GM19351 (cell line): ENCODE data around the gene RPP30.
A peak's percentile ranks its signal among the peaks of the same experiment; 100 is the strongest.

Experiments used
- ATAC-seq: cut with Tn5 transposase; IDR thresholded peaks from one replicate; pipeline ENCODE4 v1.9.1; 2021; ENCODE audit warnings: mild to moderate bottlenecking, moderate library complexity; ENCODE audit not compliant: unreplicated experiment

RPP30 gene

DNA sequence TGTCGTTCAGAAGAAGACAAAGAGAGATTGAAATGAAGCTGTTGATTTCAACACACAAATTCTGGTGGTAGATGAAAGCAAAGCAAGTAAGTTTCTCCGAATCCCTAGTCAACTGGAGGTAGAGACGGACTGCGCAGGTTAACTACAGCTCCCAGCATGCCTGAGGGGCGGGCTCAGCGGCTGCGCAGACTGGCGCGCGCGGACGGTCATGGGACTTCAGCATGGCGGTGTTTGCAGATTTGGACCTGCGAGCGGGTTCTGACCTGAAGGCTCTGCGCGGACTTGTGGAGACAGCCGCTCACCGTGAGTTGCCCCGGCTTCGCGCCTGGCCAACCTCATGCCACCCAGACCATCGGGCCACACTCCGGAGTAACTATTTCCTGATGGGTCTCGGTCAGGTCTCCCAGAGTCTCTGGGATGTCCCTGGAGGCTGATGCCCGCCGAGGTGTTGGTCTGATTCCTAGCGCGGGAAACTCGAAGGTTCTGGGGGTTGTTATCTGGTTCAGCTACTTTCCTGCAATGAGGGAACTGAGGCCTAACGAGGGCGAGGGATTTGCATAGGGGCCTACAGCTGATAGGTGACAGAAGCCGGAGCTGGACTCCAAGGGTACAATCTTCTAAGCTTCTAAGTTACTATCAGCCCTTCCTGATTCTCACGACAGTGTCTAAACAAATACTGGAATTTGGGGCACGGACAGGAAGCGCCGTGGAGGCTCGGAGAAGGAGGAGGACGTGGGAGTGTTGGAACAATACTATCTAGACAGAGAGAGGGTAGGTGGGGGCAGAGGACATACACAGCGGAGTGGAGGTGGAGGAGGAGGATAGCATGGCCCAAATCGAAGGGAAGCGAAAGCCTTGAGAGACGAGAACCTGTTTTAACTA is at the start of gene RPP30:
Gene RPP30 (plus strand): TSS at position 209 of the 882 bp plus-strand sequence. CDS start 13 bp downstream, at position 222.
- ATAC-seq = peak; percentile 98

DNA sequence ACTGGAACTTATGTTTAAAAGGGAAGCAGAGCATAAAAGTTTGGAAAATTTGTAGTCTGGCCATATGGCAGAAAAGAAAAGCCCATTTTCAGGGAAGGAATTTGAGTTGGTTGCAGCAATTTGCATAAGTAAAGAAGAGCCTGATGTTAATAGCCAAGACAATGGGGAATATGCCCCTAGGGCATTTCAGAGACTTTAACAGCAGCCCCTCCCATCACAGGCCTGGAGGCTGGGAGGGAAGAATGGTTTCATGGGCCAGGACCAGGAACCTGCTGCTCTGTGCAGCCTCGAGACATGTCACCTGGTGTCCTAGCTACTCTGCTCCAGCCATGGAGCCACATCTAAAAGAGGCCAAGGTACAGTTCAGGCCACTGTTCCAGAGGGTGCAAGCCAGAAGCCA is 49.3 kb upstream of the RPP30 start:
- ATAC-seq = no peak

DNA sequence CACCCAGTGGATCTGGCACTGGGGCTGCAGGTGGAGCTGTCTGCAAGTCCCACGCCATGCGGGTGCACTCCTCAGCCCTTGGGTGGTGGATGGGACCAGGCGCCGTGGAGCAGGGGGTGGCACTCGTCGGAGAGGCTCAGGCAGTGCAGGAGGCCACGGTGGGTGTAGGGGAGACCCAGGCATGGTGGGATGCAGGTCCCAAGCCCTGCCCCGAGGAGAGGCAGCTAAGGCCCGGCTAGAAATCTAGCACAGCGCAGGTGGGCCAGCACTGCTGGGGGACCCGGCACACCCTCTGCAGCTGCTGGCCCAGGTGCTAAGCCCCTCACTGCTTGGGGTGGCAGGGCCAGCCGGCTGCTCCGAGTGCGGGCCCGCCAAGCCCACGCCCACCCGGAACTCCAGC is 39.7 kb upstream of the RPP30 start:
- ATAC-seq = no peak

DNA sequence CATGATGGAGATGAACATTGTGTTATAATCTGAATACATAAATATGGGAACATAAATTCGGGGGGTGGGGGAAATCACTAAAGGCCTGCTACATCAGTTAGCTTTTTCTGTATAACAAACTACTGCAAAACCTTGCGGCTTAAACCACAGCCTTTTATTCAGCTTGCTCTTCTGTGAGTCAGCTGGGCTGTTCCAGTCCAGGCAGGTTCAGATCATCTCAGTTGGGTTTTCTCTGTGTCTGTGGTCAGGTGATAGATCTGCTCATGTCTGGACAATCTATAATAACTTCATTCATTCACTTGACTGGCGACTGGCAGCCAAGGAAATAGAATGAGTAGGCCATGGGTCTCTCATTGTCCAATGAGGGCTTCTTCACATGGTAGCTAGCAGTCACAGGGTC is 37.4 kb upstream of the RPP30 start:
- no peak for ATAC-seq

DNA sequence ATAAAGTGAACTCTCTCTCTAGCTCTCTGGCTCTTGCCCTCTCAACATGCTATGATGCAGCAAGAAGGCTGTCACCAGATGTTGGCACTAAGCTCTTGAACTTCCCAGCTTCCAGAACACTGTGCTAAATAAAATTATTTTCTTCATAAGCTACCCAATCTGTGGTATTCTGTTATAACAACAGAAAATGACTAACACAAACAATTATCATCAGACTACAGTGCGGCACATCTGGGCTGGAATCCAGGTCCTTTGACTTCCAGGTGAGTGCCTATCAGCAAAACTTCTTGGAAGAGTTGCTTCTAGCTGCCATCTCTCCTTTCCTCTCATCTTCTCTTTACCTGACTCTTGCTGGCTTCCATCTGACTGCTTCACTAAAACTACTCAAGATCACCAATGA is 34.3 kb upstream of the RPP30 start:
- ATAC-seq = no peak

DNA sequence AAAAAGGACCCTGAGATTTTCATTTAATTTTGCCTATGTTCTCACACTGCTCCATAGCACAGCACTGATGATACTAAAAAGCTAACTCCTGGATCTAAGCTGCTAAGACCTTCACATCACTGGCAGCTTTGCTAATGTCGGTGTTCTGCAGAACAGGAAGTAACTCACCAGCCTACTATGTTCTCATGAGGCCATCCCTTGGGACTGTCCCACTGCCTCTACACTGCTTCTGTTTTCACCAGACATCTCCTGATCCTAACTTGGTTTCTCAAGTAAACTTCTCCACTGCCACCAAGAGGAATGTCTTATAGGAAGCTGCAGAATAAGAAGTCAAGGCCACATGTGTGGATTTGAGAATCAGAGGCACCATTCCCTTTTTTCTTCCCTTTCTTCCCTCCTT is 29.0 kb upstream of the RPP30 start:
- no peak for ATAC-seq

DNA sequence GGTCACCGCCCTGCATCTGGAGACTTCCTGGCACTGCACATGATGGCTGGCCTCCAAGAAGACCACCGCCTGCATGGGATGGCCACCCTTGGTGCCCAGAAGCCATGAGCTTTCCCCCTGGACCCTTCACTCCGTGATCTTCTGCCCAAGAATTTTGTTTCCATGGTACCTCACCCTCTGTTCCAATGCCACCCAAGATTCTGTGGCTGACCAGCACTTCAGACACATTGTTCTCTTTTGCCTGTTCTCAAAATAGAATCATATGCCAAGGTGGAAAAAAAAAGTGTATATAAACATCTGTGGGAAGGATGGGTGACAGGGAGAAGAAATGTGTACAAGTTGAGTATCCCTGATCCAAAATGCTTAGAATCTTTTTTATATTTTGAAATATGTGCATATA is 26.0 kb upstream of the RPP30 start:
- no peak for ATAC-seq

DNA sequence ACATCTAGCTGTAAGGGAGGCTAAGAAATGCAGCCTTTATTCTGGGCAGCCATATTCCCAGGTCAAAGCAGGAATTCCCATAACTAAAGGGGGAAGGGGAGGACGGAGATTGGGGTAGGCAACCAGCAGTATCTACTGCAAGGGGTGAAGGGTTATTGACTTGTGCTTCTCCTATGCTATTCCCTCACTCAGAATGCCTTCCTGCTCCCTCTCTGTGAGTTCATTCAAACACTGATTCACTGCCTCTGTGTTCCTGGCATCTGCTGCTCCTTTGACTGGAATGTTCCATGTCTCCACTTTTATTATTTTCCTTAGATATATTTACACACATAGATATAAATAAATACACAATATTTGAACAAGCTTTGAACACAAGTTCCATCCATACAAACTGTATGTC is 25.0 kb upstream of the RPP30 start:
- ATAC-seq = no peak

DNA sequence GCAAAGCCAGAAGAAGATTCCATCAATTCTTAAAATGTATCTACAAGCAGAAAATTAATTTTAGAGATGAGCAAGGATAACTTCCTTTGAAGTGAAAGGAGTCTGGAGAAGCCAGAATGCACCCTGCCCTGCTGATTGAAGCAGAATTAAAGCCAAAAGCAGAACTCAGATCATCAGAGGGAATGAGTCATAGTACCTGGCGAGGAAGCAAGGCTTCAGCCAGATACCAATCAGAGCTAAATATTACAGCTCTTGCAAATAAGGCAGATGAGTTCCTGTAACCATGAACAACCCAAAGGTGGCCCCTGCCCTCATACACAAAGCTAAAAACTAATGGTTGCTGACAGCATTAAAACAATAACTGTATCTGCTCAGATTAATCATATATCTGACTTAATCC is 24.3 kb upstream of the RPP30 start:
- ATAC-seq = no peak

DNA sequence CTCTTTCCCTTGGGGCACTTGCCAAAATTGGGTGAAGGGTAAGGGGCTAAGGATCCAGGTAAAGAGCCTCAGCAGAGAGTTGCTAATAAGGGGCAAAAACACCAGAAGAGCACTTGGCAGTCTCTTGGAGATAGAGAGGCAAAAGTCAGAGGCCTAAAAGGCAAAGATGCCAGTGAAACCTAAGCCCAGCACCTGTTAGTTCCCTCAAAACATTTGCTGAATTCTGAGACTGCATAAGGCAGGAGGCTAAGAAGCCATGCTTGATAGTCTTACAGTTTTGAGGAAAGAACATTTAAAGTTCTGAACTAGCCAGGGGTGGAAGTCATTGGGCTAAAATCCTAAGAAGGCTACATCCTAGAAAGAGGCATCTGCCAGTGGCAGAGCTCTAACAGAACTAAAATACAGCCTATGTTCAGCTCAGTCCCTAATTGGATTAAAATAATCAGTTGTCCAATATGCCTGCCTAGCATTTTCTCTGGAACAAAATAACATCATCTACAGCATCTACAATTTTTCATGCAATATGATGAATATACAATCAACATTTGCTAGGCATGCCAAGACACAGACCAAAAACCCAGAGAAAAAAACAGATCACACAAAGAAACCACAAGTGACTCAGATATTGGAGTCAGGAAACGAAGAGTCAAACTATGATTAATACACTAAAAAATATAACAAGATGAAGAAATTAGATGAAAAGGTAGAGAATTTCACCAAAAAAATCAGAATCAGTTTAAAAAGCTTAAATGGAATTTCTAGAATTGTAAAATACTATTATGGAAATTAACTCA is 21.6 kb upstream of the RPP30 start:
- ATAC-seq = no peak

DNA sequence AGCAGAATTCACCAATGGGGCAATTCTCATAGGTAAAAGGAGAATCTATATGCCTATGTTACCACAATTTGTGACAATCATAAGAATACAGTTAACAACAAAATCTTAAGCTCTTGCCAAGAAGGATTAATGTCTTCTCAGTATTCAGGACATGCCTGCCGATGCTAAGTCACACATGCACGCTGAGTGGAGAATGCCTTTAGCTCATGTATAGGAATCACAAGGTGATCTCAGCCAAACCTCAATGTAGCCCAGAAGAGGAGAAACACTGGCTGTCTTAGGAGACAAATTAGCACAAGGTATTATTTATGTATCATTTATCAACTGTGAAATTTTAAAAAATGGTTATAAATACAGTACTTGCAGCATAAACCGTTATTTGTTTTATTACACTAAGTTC is 16.6 kb upstream of the RPP30 start:
- ATAC-seq = no peak

DNA sequence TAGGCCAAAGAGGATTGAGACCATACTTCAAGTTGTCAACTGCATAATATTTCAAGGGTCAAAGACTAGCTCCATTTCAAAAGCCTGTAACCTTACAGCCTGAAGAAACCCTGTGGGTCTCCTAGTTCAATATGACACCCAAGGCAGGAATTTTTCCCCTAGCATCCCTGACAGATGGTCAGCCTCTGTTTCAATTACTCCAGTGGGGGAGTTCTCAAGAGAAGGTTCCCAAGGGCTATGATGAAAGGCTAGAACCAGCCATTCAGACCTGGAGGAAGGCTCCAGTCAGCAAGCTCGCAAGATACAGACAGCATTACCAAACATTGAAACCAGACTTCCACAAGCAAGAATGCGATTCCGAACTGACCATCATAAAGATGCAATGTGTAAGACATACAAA is 15.5 kb upstream of the RPP30 start:
- no peak for ATAC-seq

DNA sequence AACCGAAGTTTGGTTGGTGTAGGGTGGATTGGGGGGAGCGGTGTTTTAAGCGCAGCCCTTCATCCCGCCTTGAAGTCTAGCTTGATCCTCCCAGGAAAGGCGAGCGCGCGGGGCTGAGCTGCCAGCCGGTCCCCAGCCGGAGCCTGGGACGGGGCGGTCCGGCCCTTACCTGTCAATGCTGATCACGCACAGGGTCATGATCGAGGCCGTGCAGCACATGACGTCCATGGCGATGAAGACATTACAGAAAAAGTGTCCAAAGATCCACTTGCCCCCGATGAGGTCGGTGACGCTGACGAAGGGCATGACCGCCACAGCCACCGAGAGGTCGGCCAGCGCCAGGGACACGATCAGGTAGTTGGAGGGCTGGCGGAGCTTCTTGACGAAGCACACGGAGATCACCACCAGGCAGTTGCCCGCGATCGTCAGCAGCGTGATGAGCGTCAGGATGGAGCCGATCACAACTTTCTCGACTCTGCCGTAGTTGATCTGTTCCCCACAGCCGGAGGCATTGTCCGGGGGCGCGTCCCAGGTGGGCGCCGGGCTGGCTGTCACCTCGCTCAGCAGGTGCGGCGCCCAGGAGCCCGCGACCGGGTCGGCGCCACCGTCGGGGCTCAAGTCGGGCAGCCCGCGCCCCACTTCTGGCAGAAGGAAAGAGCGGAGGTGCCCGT is 14.7 kb upstream of the RPP30 start:
- peak; percentile 26 for ATAC-seq

DNA sequence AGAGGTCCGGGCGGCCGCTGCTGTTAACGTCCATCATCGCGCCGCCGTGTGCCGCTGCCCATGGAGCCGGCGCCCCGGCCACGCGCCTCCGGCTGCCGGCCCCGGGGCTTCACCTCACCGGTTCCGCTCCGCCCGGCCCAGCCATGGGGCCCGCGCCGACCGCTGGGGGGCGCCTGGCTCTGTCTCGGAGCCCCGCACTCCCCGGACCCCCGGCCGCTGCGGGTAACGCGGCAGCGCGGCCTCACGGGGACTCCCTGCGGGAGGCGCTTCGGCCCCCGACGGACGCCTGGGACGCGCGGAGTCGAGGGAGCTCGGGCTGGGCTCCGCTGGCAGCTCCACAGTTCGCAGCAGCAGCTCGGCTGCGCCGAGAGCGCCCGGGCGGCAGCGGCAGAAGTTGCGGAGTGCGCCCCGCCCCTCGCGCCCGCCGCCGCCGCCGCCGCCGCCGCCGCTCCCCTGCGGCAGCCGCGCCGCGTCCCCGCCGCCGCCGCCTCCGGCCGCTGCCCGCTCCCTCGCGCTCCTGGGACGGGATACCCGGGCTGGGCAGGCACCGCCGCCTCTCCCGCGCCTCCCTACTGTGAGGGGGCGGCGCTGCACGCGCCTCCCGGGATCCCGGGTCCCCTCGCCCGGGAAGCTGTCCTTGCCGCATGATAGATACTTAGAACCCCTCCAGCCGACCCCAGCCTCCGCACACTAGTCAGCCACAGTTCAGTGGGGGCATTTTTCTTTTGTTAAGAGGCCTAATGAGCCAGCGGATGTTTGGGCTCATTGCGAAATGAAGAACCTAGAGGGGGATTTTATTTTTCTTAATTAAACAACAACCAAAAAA is 13.9 kb upstream of the RPP30 start, which contains the start of gene HTR7:
Gene HTR7 (minus strand): TSS at position 405 of the 826 bp plus-strand sequence. CDS start 368 bp downstream, at position 37.
- peak; percentile 69 for ATAC-seq

DNA sequence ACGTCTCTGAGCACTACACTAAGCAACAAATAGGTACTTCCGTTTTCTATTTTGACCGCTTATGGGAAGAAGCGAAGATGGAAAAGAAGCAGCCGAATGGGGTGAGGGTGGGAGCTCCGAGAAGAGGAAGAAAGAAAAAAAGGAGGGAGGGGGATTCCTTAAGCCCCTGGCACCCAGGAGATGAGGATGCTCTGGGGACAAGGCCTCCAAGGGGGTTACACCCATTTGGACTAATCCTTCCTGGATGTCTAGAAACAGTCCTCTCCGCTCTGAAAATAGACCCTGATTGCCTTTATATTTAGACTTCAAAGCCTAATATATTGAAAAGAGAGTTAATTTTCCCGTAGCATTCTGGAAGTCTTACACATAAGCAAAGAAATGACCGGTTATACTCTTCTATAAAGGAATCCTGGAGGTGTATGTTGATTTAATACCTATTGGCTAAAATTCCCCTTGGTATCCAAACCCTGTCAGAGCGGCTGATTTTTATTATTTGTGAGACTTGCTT is 13.3 kb upstream of the RPP30 start:
- no peak for ATAC-seq

DNA sequence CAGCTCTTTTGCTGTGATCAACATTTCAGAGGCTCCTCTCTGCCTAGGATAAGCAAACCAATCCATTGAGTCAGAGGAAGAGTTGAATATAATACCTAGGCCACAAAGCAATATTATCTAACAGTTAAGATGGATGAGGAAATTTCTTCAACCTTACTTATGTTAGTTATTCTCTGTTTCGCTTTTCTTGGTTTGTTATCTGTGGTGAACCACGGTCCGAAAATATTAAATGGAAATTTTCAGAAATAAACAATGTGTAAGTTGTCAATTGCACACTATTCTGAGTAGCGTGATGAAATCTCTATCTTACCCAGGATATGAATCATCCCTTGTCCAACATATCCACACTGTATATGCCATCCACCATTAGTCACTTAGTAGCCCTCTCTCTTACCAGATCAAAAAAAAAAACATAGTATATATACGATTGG is 12.4 kb upstream of the RPP30 start:
- ATAC-seq = no peak

DNA sequence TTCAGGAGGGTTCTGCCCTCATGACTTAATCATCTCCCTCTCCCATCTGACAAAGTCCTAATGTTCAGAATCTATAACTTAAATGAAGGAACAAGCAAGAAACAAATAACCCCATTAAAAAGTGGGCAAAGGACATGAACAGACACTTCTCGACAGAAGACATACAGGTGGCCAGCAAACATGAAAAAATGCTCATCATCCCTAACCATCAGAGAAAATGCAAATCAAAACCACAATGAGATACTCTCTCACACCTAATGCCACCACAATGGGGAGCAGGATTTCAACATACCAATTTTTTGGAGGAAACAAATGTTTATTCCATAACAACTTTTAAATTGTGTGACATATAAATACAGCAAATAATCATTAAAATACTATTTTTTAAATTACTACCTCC is 11.0 kb upstream of the RPP30 start:
- ATAC-seq = no peak

DNA sequence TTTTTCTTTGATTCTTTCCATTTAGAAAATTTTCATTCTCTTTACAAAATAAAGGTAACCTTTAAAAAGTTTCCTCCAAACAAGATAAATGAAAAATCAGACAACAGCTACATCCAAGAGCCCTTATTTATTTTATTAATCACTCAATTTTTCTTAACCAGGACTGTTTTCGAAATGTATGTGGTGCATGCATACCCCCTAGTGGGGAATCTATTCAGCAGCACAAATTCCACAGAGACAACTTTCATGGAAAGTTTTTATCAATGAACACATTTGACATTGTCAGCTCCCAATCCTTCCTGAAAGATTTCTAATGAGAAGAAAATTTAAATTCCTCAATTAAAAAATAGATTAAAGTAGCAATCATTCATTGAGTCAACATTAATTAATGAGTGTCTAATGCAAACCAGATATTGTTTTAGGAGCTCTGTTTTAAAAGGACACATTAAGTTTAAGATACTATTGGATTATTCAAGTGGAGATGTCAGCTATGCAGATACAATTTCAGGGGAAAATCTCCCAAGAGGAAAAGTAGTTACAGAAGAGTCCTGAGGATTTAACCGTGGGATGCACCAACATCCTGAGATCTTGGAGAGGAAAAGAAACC is 8.8 kb upstream of the RPP30 start:
- ATAC-seq = no peak

DNA sequence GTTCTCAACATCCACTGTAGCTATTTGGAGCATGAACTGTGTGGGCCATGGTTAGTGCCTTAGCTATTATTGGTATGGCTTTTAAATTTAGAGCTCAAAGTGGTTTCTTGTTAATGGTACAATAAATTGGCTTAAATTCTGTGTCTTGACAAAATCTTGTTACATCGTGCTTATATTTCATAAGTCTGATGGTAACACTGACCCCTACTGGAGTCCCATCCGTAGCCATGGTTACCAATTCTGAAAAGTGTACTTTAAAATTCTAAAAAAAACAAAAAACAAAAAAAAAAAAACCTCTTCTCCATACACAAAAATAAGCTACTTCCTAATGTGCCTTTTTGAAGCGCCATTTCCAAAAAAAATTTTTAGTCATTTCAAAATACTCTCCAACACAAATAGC is 6.4 kb upstream of the RPP30 start:
- ATAC-seq = no peak

DNA sequence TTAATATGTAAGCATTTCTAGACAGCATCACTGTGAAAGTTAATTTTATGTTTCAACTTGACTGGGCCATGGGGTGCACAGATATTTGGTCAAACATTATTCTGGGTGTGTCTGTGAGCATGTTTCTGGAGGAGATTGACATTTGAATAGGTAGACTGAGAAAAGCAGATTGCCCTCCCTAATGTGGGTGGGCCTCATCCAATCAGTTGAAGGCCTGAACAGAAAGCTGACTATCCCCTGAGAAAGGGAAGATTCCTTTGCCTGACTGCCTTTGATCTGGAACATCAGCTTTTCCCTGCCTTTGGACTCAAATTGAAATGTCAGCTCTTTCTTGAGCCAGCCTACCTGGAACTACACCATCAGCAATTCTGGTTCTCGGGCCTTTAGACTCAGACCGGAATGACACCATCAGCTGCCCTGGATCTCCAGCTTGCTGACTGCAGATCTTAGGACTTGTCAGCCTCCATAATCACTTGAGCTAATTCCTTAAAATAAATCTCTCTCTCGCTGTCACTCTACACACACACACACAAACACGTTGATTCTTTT is 5.7 kb upstream of the RPP30 start:
- no peak for ATAC-seq
